Activated T-cell treated with anti-CD3 and anti-CD28 coated beads, Interleukin-2, amount 50 U/mL, for 72 hours (primary cell): ENCODE results near the gene TBX15. TPM values are rescaled to one million over a fixed set of nuclear protein-coding genes. Genes with fewer than 3 reads are reported as not detected.
"Not testable (repeated sequence)": the region's sequence is repeated elsewhere in the genome, so short reads cannot be mapped to it uniquely, and the experiment has no call there.

Source experiments
- ATAC-seq, 2 donors: fragments of 150-1000 bp; cut with Tn5 transposase; replicated peaks in 1 of 2; 2 replicates each; pipeline ENCODE4 v1.10.0; 2021; ENCODE audit warnings: moderate library complexity in 2 of 2, mild to moderate bottlenecking in 1 of 2
- DNase-seq, 2 donors: peaks; one replicate each; pipeline ENCODE4 v3.0.0; 2021 to 2022; ENCODE audit warnings: mixed read lengths in 1 of 2
- H3K27ac Mint-ChIP-seq: one replicate; pipeline ENCODE4 v1.8.0; 2022; ENCODE audit warnings: mild to moderate bottlenecking, moderate library complexity, mixed read lengths
- H3K27me3 Mint-ChIP-seq: one replicate; pipeline ENCODE4 v1.8.0; 2022; ENCODE audit warnings: low read depth, mixed read lengths
- H3K36me3 Mint-ChIP-seq, 2 donors: one replicate each; pipeline ENCODE4 v1.8.0; 2022; ENCODE audit warnings: mixed read lengths in 2 of 2, mild to moderate bottlenecking in 1 of 2; ENCODE audit not compliant: insufficient read depth in 2 of 2
- H3K4me1 Mint-ChIP-seq: one replicate; pipeline ENCODE4 v1.8.0; 2022; ENCODE audit warnings: low read depth, mixed read lengths
- H3K4me3 Mint-ChIP-seq, 2 donors: one replicate each; pipeline ENCODE4 v1.8.0; 2022; ENCODE audit warnings: mild to moderate bottlenecking in 2 of 2, mixed read lengths in 2 of 2, moderate library complexity in 2 of 2
- H3K9me3 Mint-ChIP-seq, 2 donors: one replicate each; pipeline ENCODE4 v1.8.0; 2022; ENCODE audit warnings: mixed read lengths in 2 of 2
- total RNA-seq, 2 donors: library from RNA; stranded (reverse); gene quantifications; one replicate each; pipeline ENCODE4 v1.2.3, GENCODE V29; 2022

Gene TBX15
- total RNA-seq, 2 donors from 2014 or later: 0.07 to 0.10 TPM

GRCh38 chr1:118918230-118918939 is 69.8 kb downstream of the TBX15 start:
- ATAC-seq: no peak
- H3K27me3 Mint-ChIP-seq: no peaks in the 10 kb centered on the region
- DNase-seq: no peak
- H3K36me3 Mint-ChIP-seq: no peaks in the 10 kb centered on the region
- H3K9me3 Mint-ChIP-seq: peaks cover 0 to 11% of the 10 kb centered on the region in 2 donors
- no peak overlapping the region for H3K4me3 Mint-ChIP-seq
- H3K4me1 Mint-ChIP-seq: no peaks in the 10 kb centered on the region
- no peak overlapping the region for H3K27ac Mint-ChIP-seq

GRCh38 chr1:118916346-118916745 is 71.8 kb downstream of the TBX15 start:
- not testable (repeated sequence) for H3K36me3 Mint-ChIP-seq, H3K27ac Mint-ChIP-seq, DNase-seq, ATAC-seq, H3K4me3 Mint-ChIP-seq, H3K4me1 Mint-ChIP-seq, H3K27me3 Mint-ChIP-seq
- H3K9me3 Mint-ChIP-seq: peaks cover 0 to 11% of the 10 kb centered on the region in 2 donors

- peaks cover 0 to 5% of the 10 kb centered on the region in 2 donors for H3K9me3 Mint-ChIP-seq
- H3K27ac Mint-ChIP-seq: no peak overlapping the region
- ATAC-seq: no peak
- H3K4me1 Mint-ChIP-seq: no peaks in the 10 kb centered on the region
- no peaks in the 10 kb centered on the region for H3K27me3 Mint-ChIP-seq
- DNase-seq: no peak
- H3K4me3 Mint-ChIP-seq: no peak overlapping the region
- H3K36me3 Mint-ChIP-seq: no peaks in the 10 kb centered on the region
Observed at GRCh38 chr1:118914379-118915161, 73.6 kb downstream of the TBX15 start.

- Mint-ChIP-seq H3K4me1 (no peaks in the 10 kb centered on the region), H3K27ac (no peak overlapping the region), H3K9me3 (peaks cover 0 to 5% of the 10 kb centered on the region in 2 donors), H3K27me3 (no peaks in the 10 kb centered on the region), H3K4me3 (no peak overlapping the region), H3K36me3 (no peaks in the 10 kb centered on the region)
- DNase-seq (no peak), ATAC-seq (no peak)
Observed at GRCh38 chr1:118913818-118914217, 74.3 kb downstream of the TBX15 start.

GRCh38 chr1:118912574-118912973 is 75.6 kb downstream of the TBX15 start:
- no peak overlapping the region for H3K27ac Mint-ChIP-seq
- no peaks in the 10 kb centered on the region for H3K36me3 Mint-ChIP-seq
- no peak overlapping the region for H3K4me3 Mint-ChIP-seq
- no peaks in the 10 kb centered on the region for H3K4me1 Mint-ChIP-seq
- ATAC-seq: no peak
- no peaks in the 10 kb centered on the region for H3K27me3 Mint-ChIP-seq
- peaks cover 0 to 7% of the 10 kb centered on the region in 2 donors for H3K9me3 Mint-ChIP-seq
- no peak for DNase-seq

- Mint-ChIP-seq H3K9me3 (peaks cover 0 to 4% of the 10 kb centered on the region in 2 donors), H3K27ac (no peak overlapping the region), H3K4me1 (no peaks in the 10 kb centered on the region), H3K36me3 (no peaks in the 10 kb centered on the region), H3K4me3 (no peak overlapping the region), H3K27me3 (no peaks in the 10 kb centered on the region)
- no peak for DNase-seq
- ATAC-seq: no peak
Observed at GRCh38 chr1:118911571-118911970, 76.6 kb downstream of the TBX15 start.

- Mint-ChIP-seq H3K27me3 (no peaks in the 10 kb centered on the region), H3K36me3 (no peaks in the 10 kb centered on the region), H3K4me1 (no peaks in the 10 kb centered on the region), H3K9me3 (peaks cover 0 to 2% of the 10 kb centered on the region in 2 donors), H3K4me3 (no peak overlapping the region), H3K27ac (no peak overlapping the region)
- no peak for DNase-seq
- ATAC-seq: no peak
Observed at GRCh38 chr1:118907466-118907865, 80.7 kb downstream of the TBX15 start.

- H3K27me3 Mint-ChIP-seq: no peaks in the 10 kb centered on the region
- ATAC-seq (no peak), DNase-seq (no peak)
- H3K4me3 Mint-ChIP-seq: no peak overlapping the region
- H3K36me3 Mint-ChIP-seq: no peaks in the 10 kb centered on the region
- H3K4me1 Mint-ChIP-seq: no peaks in the 10 kb centered on the region
- H3K9me3 Mint-ChIP-seq: peaks cover 0 to 2% of the 10 kb centered on the region in 2 donors
- H3K27ac Mint-ChIP-seq: no peak overlapping the region
Observed at GRCh38 chr1:118905671-118906070, 82.5 kb downstream of the TBX15 start.

- no peak overlapping the region for H3K27ac Mint-ChIP-seq
- no peaks in the 10 kb centered on the region for H3K4me1 Mint-ChIP-seq
- no peaks in the 10 kb centered on the region for H3K36me3 Mint-ChIP-seq
- ATAC-seq (no peak), DNase-seq (no peak)
- H3K9me3 Mint-ChIP-seq: peaks cover 0 to 2% of the 10 kb centered on the region in 2 donors
- H3K4me3 Mint-ChIP-seq: no peak overlapping the region
- no peaks in the 10 kb centered on the region for H3K27me3 Mint-ChIP-seq
Observed at GRCh38 chr1:118905196-118905595, 82.9 kb downstream of the TBX15 start.

- ATAC-seq (no peak), DNase-seq (no peak)
- Mint-ChIP-seq H3K4me3 (no peak overlapping the region), H3K36me3 (no peaks in the 10 kb centered on the region), H3K27ac (no peak overlapping the region), H3K27me3 (no peaks in the 10 kb centered on the region), H3K4me1 (no peaks in the 10 kb centered on the region), H3K9me3 (no peaks in the 10 kb centered on the region)
Observed at GRCh38 chr1:118902711-118903191, 85.4 kb downstream of the TBX15 start.

GRCh38 chr1:118902299-118902698 is 85.8 kb downstream of the TBX15 start:
- Mint-ChIP-seq H3K27me3 (no peaks in the 10 kb centered on the region), H3K4me3 (no peak overlapping the region), H3K36me3 (no peaks in the 10 kb centered on the region), H3K27ac (no peak overlapping the region), H3K9me3 (no peaks in the 10 kb centered on the region), H3K4me1 (no peaks in the 10 kb centered on the region)
- ATAC-seq (no peak), DNase-seq (no peak)

GRCh38 chr1:118900643-118901440 is 87.3 kb downstream of the TBX15 start:
- no peak for ATAC-seq

GRCh38 chr1:118899340-118899739 is 88.8 kb downstream of the TBX15 start:
- Mint-ChIP-seq H3K4me3 (no peak overlapping the region), H3K4me1 (no peaks in the 10 kb centered on the region), H3K27me3 (no peaks in the 10 kb centered on the region), H3K27ac (no peak overlapping the region), H3K36me3 (no peaks in the 10 kb centered on the region), H3K9me3 (no peaks in the 10 kb centered on the region)
- ATAC-seq (no peak), DNase-seq (no peak)

More at GRCh38 chr1:118900643-118901440, 87.3 kb downstream of the TBX15 start:
- no peaks in the 10 kb centered on the region for H3K27me3 Mint-ChIP-seq
- no peaks in the 10 kb centered on the region for H3K36me3 Mint-ChIP-seq
- H3K4me1 Mint-ChIP-seq: no peaks in the 10 kb centered on the region
- no peak overlapping the region for H3K4me3 Mint-ChIP-seq
- H3K27ac Mint-ChIP-seq: no peak overlapping the region
- H3K9me3 Mint-ChIP-seq: no peaks in the 10 kb centered on the region
- no peak for DNase-seq
